Occipital lobe (tissue), 2 donors: ENCODE data around the gene PLCB2. TPM values are rescaled to one million over a fixed set of nuclear protein-coding genes. Genes with fewer than 3 reads are reported as not detected.

Experiments used
- DNase-seq: peaks from one replicate; lab custom pipeline; 2025; lab: John Stamatoyannopoulos, UW
- total RNA-seq: library from RNA; depleted of rRNA; stranded (reverse); fragments of >200 nt; gene quantifications from one replicate; pipeline ENCODE4 v1.2.3, GENCODE V29; 2014

PLCB2 gene
- total RNA-seq, 1 donor from 2014 or later = 3.3 TPM

- no peak for DNase-seq
These were observed 22.2 kb downstream of the PLCB2 start for GRCh38 chr15:40285554-40286011.

DNA sequence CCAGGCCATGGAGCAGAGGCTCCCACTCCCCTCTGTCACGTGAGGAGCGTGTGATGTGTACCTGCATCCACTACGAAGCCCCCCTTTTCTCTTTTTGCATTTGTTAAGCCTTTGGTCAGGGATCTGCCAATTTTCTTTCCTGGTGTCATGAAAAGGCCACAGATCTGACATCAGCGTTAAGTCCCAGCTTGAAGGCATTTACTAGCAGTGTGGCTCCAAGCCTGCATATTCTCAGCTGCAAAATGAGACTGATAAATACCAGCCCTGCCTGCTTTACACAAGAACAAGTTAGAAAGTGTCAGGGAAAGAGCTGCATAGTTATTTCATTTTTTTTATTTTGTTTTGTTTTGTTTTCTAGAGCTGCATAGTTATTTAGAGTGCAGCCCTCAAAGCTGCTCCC lies 22.6 kb downstream of the PLCB2 start:
- DNase-seq = no peak

DNA sequence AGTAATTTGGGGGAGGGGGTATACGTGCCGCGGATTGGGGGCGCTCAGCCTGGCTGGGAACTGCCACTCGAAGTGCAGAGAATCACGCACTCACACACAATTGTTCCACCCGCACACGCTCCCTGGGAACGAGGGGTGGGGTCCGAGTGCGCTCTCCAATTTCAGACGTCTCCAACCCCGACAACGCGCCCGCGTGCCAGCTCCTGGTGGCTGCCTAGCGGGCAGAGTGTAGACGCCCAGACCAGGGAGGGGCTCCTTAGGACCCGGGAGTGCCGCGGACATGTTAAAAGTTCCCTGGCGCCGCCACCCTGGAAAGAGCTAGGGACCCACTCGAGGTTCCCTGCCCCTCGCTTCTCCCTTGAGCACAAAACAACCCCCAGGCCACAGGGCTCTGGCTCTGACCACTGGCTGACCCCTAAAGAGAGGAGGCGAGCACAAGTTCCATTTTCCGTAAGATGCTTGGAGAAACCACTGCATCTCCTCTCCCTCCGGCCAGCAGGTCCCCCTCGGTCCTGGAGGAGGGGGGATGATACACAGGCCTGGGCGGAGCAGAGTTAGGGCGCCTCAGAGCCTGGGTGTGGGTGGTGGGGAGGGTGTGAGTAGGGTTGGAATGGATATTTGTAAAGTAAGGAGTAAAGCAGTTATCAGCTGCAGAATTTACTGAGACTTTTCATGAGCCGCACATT lies 24.0 kb downstream of the PLCB2 start:
- no peak for DNase-seq

DNA sequence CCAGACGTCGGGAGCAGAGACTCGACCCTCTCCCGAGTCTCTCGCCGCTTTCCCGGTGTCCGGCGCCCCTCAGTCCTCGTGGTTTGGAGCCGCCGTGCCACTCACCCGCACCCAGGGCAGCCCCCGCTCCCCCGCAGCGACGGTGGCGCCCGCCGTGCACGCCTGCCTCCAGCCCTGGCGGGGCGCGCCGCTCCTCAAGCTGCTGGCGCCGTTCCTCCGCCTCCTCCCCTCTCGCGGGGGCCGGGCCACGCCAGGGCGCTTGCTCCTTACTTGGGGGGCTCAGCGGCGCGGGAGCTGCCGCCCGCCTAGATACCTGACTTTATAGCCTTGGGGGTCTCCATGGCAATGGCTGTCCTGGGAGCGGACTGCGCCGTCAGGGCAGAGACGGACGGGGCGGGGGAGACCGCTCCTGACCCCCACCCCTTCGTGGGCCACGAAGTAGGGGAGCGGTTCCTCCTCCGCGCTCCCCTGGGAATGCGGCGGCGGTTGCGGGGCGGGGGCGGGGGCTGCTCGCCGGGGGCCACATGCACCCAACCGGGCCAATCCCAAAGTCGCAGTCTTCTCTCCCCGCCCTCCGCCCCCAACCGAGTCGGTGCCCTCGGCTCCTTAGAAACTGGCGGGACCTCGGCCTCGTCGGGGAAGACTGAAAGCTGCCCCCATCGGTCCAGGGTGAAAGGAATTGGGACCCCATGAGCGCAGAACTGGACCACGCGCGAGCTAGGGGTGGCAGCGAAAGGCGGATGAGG lies 24.7 kb downstream of the PLCB2 start, which contains the start of gene ANKRD63:
TSS of gene ANKRD63 (minus strand) at position 196 of the 746 bp plus-strand sequence. CDS start 478 bp downstream, outside the sequence.
- DNase-seq = no peak

DNA sequence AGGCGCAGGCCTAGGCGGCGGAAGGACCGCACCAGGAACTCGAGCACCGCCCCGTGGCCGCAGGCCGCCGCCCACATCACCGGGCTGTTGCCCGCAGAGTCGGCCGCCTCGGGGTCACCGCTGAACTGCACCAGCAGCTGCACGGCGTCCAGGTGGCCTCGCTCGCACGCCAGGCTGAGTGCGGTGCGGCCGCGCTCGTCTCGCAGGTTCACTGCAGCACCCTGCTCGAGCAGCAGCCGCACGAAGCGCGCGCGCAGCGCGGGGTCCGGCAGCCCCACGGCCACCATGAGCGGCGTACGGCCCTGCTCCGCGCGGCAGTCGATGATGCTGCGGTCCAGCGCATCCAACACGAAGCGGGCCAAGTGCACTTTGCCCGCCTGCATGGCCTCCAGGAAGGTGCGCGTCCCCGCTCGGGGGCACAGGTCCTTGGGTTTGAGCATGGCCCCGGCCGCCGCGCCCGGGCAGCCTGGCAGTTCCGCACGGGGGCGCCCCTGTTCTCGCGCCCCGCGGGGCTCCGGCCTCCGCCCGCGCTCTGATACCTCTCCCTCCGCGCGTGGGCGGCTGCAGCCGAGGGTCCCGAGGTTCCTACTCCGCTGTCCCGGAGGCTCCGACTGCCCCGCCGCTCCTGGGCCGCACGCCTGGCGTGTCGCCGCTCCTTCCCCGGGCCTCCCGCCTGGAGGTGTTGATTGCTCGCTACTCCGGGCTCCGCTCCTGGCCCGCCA lies 25.4 kb downstream of the PLCB2 start:
- no peak for DNase-seq

GRCh38 chr15:40281801-40282146 lies 26.0 kb downstream of the PLCB2 start:
- no peak for DNase-seq

- DNase-seq = no peak
These were observed 26.5 kb downstream of the PLCB2 start for GRCh38 chr15:40281057-40281800.

- DNase-seq = no peak
These were observed 27.3 kb downstream of the PLCB2 start for GRCh38 chr15:40280260-40281056.

- DNase-seq = peak; percentile 42
These were observed 28.1 kb downstream of the PLCB2 start for GRCh38 chr15:40279437-40280141.

DNA sequence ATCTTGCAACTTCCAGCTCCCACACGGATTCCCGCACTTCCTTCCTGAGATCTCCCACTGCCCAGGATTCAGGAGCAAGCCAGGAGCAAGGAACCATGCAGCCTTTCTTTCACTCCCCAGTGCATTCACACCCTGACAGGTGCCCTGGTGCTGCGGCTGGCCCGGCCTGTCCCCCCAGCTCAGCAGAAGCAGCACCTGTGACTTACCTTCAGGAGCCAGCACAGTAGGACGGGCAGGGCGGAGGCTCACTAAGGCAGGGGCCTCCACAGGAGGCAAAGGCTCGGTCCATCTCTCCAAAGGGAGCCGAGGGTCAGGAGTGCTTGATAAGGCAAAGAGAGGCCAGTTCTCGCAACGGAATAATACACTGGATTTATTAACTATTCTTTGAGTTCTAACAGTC lies 29.7 kb downstream of the PLCB2 start:
- DNase-seq = no peak

DNA sequence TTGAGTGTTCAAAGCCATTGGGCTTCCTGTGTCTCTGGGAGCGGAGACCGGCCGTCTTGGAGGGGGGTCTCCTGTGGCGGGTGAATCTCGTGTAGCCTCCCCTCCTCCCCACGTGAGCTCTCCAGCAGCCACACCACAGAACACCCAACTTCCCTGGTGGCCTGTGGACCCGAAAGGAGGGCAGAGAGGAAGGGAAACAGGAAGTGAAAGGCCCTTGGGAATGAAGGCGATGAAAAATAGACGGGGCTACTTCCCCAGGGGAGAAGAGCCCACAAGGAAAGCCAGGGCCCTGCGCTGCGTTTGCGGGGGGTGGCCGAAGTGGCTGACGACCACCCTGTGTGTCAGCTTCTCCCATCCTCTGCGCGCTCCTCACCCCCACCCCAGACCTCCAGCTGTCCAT lies 30.3 kb downstream of the PLCB2 start:
- DNase-seq = no peak

DNA sequence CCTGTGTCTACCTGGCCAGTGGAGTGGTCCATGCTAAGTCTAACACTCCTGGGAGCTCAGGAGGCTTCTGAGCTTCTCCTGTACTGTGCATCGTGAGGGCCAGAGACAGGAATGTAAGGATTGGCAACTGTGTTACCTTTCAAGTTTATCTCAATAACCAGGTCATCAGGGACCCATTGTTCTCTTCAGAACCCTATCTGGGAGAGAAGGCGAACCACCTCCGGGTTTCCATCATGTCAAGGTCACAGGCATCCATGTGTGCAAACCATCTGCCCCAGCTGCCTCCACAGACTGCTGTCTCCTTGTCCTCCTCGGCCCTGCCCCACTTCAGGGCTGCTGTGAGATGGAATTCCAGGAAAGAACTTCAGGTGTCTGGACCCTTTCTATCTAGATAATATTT lies 30.8 kb downstream of the PLCB2 start:
- DNase-seq = no peak

- no peak for DNase-seq
These were observed 31.8 kb downstream of the PLCB2 start for GRCh38 chr15:40275954-40276353.

GRCh38 chr15:40275523-40275922 lies 32.2 kb downstream of the PLCB2 start:
- no peak for DNase-seq

DNA sequence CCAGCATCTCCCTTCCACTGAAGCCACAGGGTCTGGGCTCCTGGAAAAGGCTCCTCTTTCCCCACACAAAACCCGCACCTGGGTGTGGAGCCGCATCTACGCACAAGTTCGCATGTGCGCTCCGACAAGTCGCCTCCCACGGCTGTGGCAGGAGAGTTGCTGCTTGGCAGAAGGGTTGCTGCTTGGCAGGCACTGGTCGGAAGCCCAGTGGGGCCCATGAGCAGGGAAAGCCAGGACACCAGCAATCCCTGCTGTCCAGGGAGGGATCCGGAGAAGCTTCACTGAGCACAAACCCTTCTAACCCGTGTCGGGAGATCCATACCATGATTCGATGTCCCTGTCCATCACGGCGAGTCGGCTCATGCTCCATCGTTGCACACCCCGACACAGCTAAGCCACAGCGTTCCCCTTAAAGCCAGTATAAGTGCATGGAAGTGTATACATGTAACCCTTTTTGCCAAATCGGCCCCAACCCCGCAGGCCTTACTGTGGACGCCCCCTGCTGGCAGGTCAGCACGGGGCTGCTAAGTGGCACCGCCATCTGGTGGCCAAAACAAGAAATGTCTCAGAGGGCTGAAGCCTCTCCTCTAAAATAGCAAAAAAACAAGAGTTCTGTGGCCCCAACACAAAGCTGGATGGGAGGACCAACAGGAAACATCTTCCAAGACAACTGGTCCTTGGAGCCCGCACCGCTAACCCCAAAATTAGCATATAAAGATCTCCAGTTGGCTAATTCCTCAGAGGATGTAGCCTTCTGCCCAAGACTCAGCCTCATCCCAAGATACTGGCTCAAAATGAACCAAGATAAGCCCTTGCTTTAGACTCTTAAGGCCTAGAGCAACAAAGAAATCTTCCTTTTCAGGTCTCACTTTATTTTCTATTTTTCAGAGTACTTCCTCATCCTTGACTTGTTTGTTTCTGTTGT lies 33.1 kb downstream of the PLCB2 start:
- peak; percentile 70 for DNase-seq

- DNase-seq = no peak
These were observed 34.3 kb downstream of the PLCB2 start for GRCh38 chr15:40273428-40273827.

DNA sequence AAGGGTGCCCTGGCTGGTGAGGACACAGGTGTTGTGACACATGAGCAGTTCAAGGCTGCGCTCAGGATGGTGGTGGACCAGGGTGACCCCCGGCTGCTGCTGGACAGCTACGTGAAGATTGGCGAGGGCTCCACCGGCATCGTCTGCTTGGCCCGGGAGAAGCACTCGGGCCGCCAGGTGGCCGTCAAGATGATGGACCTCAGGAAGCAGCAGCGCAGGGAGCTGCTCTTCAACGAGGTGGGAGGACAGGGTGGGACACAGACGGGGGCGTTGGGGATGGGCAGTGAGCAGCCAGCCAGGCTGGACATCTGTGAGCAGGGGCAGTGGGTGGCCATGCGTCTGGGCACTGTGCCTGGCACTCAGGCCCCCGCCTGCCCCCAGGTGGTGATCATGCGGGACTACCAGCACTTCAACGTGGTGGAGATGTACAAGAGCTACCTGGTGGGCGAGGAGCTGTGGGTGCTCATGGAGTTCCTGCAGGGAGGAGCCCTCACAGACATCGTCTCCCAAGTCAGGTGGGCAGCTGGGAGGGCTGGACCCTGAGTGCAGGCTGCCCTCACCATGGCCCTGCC lies 35.2 kb downstream of the PLCB2 start:
- DNase-seq = no peak

- no peak for DNase-seq
These were observed 35.9 kb downstream of the PLCB2 start for GRCh38 chr15:40271685-40272484.
